A549 (cell line): ENCODE measurements around the gene MMP24OS. TPM values are rescaled to one million over a fixed set of nuclear protein-coding genes. Genes with fewer than 3 reads are reported as not detected.
A peak's percentile ranks its signal among the peaks of the same experiment; 100 is the strongest.

Experiments used
- ATAC-seq, 2 experiments: fragments of 200-7000 bp in 1 of 2; fragments of >200 bp in 1 of 2; cut with Nextera tagmentation in 1 of 2; cut with Tn5 transposase in 1 of 2; 3 replicates each; pipeline versions ENCODE4 v1.8.0 to v1.9.1; 2018 to 2020; ENCODE audit warnings: mild to moderate bottlenecking in 1 of 2, moderate library complexity in 1 of 2
- CTCF ChIA-PET: fragments of 300-600 bp; sonication (Branson Sonifier 250); formaldehyde crosslinking; extraction: SDS; loops from one replicate; lab custom pipeline; 2021; ENCODE audit warnings: antibody characterized with exemption, inconsistent platforms; lab: Yijun Ruan, JAX
- POLR2A ChIA-PET: fragments of 350-600 bp; formaldehyde crosslinking; extraction: SDS; loops from one replicate; lab custom pipeline; 2021; ENCODE audit warnings: antibody characterized with exemption, inconsistent platforms; lab: Yijun Ruan, JAX
- DNase-seq, 2 experiments: peaks; one replicate each; pipeline versions ENCODE4 v3.0.0 to v3.0.0-alpha.2; 2011 to 2016; ENCODE audit warnings: low read depth in 1 of 2, low spot score in 1 of 2
- FAIRE-seq: peaks from 2 replicates; lab custom pipeline; 2011; peaks lifted over from hg19 to GRCh38; lab: Jason Lieb, UNC
- H3K27ac ChIP-seq, 2 experiments: fragments of >200 bp; sonication (Bioruptor Twin); formaldehyde crosslinking; 3 replicates each; pipeline ENCODE4 v1.5.1; 2016 to 2017
- H3K4me1 ChIP-seq: fragments of >200 bp; sonication (Bioruptor Twin); formaldehyde crosslinking; 3 replicates; pipeline ENCODE4 v1.6.1; 2016
- H3K4me2 ChIP-seq: fragments of >200 bp; sonication (Bioruptor Twin); formaldehyde crosslinking; 3 replicates; pipeline ENCODE4 v1.6.1; 2016
- H3K4me3 ChIP-seq: fragments of >200 bp; sonication (Bioruptor Twin); formaldehyde crosslinking; 3 replicates; pipeline ENCODE4 v1.5.1; 2016
- H3K9me3 ChIP-seq: fragments of >200 bp; sonication (Bioruptor Twin); formaldehyde crosslinking; 3 replicates; pipeline ENCODE4 v1.6.1; 2016
- BCL3 ChIP-seq: fragments of >200 bp; sonication (Bioruptor Twin); formaldehyde crosslinking; IDR thresholded peaks from 3 replicates; pipeline ENCODE4 v1.6.1; 2016
- BHLHE40 ChIP-seq: IDR thresholded peaks from 2 replicates; pipeline ENCODE4 v1.6.1; 2012; ENCODE audit warnings: low read depth, low read length, inconsistent platforms
- CBX2 ChIP-seq: fragments of 200-600 bp; sonication (generic); IDR thresholded peaks from 2 replicates; pipeline ENCODE4 v1.6.1; 2016; ENCODE audit warnings: low read depth, mild to moderate bottlenecking, borderline replicate concordance
- CBX8 ChIP-seq: fragments of 200-600 bp; sonication (generic); IDR thresholded peaks from 2 replicates; pipeline ENCODE4 v1.6.1; 2016
- CEBPB ChIP-seq, 2 experiments: fragments of >200 bp in 1 of 2; sonication (Bioruptor Twin) in 1 of 2; formaldehyde crosslinking in 1 of 2; IDR thresholded peaks; 2 replicates each; pipeline ENCODE4 v1.6.1; 2012 to 2016
- CHD2 ChIP-seq: fragments of 150-350 bp; IDR thresholded peaks from 2 replicates; pipeline ENCODE4 v1.6.1; 2014; ENCODE audit warnings: low read length; ENCODE audit not compliant: partially characterized antibody
- CHD4 ChIP-seq: fragments of 200-600 bp; sonication (generic); IDR thresholded peaks from 2 replicates; pipeline ENCODE4 v1.6.1; 2016; ENCODE audit warnings: antibody characterized with exemption, mild to moderate bottlenecking, borderline replicate concordance
- E2F6 ChIP-seq: IDR thresholded peaks from 2 replicates; pipeline ENCODE4 v1.6.1; 2012; ENCODE audit warnings: low read depth, borderline replicate concordance
- EHMT2 ChIP-seq: fragments of 200-600 bp; sonication (generic); IDR thresholded peaks from 2 replicates; pipeline ENCODE4 v1.6.1; 2016; ENCODE audit warnings: antibody characterized with exemption, low read depth, mild to moderate bottlenecking, moderate library complexity
- FOSB ChIP-seq: fragments of 250-450 bp; sonication (Bioruptor Pico); IDR thresholded peaks from 2 replicates; pipeline ENCODE4 v1.5.0; 2020; ENCODE audit warnings: mild to moderate bottlenecking, moderate library complexity
- FOSL2 ChIP-seq, 2 experiments: fragments of 450-650 bp in 1 of 2; fragments of >200 bp in 1 of 2; sonication (Bioruptor Twin) in 1 of 2; formaldehyde crosslinking; IDR thresholded peaks; 2 replicates each; pipeline versions ENCODE4 v1.5.0 to v1.6.1; 2016 to 2020; ENCODE audit warnings: mild to moderate bottlenecking in 1 of 2, moderate library complexity in 1 of 2
- HES2 ChIP-seq: fragments of >200 bp; sonication (Bioruptor Twin); formaldehyde crosslinking; IDR thresholded peaks from 2 replicates; pipeline ENCODE4 v1.6.1; 2016
- HOXA7 ChIP-seq: fragments of 250-450 bp; sonication (Bioruptor Pico); IDR thresholded peaks from 2 replicates; pipeline ENCODE4 v1.5.0; 2020; ENCODE audit warnings: mild to moderate bottlenecking, moderate library complexity
- HOXB13 ChIP-seq: fragments of 250-450 bp; sonication (Bioruptor Pico); IDR thresholded peaks from 2 replicates; pipeline ENCODE4 v1.5.0; 2020; ENCODE audit warnings: low read depth, mild to moderate bottlenecking, moderate library complexity
- HOXB5 ChIP-seq: fragments of 250-450 bp; sonication (Bioruptor Pico); IDR thresholded peaks from 2 replicates; pipeline ENCODE4 v1.5.0; 2020; ENCODE audit warnings: mild to moderate bottlenecking, moderate library complexity
- JUN ChIP-seq, 2 experiments: fragments of >200 bp; sonication (Bioruptor Twin); formaldehyde crosslinking; IDR thresholded peaks; 2 replicates in 1 of 2; 3 replicates in 1 of 2; pipeline ENCODE4 v1.6.1; 2016 to 2017
- JUNB ChIP-seq: fragments of >200 bp; sonication (Bioruptor Twin); formaldehyde crosslinking; IDR thresholded peaks from 2 replicates; pipeline ENCODE4 v1.6.1; 2016
- MAFK ChIP-seq: fragments of 450-650 bp; IDR thresholded peaks from 2 replicates; pipeline ENCODE4 v1.6.1; 2014; ENCODE audit not compliant: partially characterized antibody
- MAZ ChIP-seq: fragments of 150-350 bp; IDR thresholded peaks from 2 replicates; pipeline ENCODE4 v1.6.1; 2014; ENCODE audit warnings: antibody characterized with exemption, low read depth, low read length, borderline replicate concordance
- MYC ChIP-seq: IDR thresholded peaks from 2 replicates; pipeline ENCODE4 v1.6.1; 2012; ENCODE audit warnings: mild to moderate bottlenecking, inconsistent platforms, low read length, improper control_type of control experiment, borderline replicate concordance
- NFE2L2 ChIP-seq: fragments of 150-350 bp; conservative IDR thresholded peaks from 2 replicates; pipeline ENCODE4 v1.6.1; 2014; ENCODE audit warnings: low read length
- PHF8 ChIP-seq: fragments of 200-600 bp; sonication (generic); IDR thresholded peaks from 2 replicates; pipeline ENCODE4 v1.6.1; 2016; ENCODE audit warnings: low read depth, mild to moderate bottlenecking, antibody characterized with exemption, moderate library complexity, borderline replicate concordance
- POLR2A ChIP-seq: IDR thresholded peaks from 2 replicates; pipeline ENCODE4 v1.6.1; 2012; ENCODE audit warnings: mild to moderate bottlenecking, low read length
- POLR2AphosphoS2 ChIP-seq: conservative IDR thresholded peaks from 2 replicates; pipeline ENCODE4 v1.6.1; 2012; ENCODE audit warnings: low read length, improper control_type of control experiment, inconsistent platforms
- RCOR1 ChIP-seq: fragments of 150-350 bp; IDR thresholded peaks from 2 replicates; pipeline ENCODE4 v1.6.1; 2014; ENCODE audit warnings: antibody characterized with exemption, low read length, low read depth
- RFX5 ChIP-seq: fragments of 450-650 bp; IDR thresholded peaks from 2 replicates; pipeline ENCODE4 v1.7.1; 2014; ENCODE audit warnings: antibody characterized with exemption, mild to moderate bottlenecking, moderate library complexity
- RNF2 ChIP-seq: fragments of 200-600 bp; sonication (generic); IDR thresholded peaks from 2 replicates; pipeline ENCODE4 v1.6.1; 2016; ENCODE audit warnings: low read depth, mild to moderate bottlenecking, antibody characterized with exemption, moderate library complexity, borderline replicate concordance
- SREBF2 ChIP-seq: fragments of 450-650 bp; IDR thresholded peaks from 2 replicates; pipeline ENCODE4 v1.6.1; 2014; ENCODE audit warnings: mild to moderate bottlenecking, moderate library complexity
- TFCP2L1 ChIP-seq: fragments of 250-450 bp; sonication (Bioruptor Pico); IDR thresholded peaks from 2 replicates; pipeline ENCODE4 v1.5.0; 2021; ENCODE audit warnings: mild to moderate bottlenecking
- USF2 ChIP-seq: fragments of 450-650 bp; IDR thresholded peaks from 2 replicates; pipeline ENCODE4 v1.6.1; 2014; ENCODE audit warnings: antibody characterized with exemption
- ZSCAN20 ChIP-seq: fragments of 250-450 bp; sonication (Bioruptor Pico); IDR thresholded peaks from 2 replicates; pipeline ENCODE4 v1.8.0; 2022; ENCODE audit warnings: mild to moderate bottlenecking, moderate library complexity
- WGBS: methylation state at CpG from one replicate; pipeline ENCODE4 v1.1.6; 2017; ENCODE audit errors: missing lambda C conversion rate; 5-methylcytosine and 5-hydroxymethylcytosine counted together
- polyA plus RNA-seq, 4 experiments: library from polyadenylated mRNA; depleted of rRNA in 3 of 4; stranded (reverse); fragments of >200 nt; fragmentation: RNase III in 1 of 4; extraction: RNeasy Plus Mini Kit Qiagen cat#74134 plus additional on column Dnase treatment in 1 of 4; gene quantifications; 2 replicates in 3 of 4; 3 replicates in 1 of 4; pipeline ENCODE4 v1.2.3, GENCODE V29; 2011 to 2017
- TF ChIP-seq, protein P1 (sequence below): fragments of 200-600 bp; sonication (generic); IDR thresholded peaks from 2 replicates; pipeline ENCODE4 v1.6.1; 2016; ENCODE audit warnings: antibody characterized with exemption, mild to moderate bottlenecking, moderate library complexity
- TF ChIP-seq, protein P2 (sequence below): fragments of 250-450 bp; sonication (Bioruptor Pico); IDR thresholded peaks from 2 replicates; pipeline ENCODE4 v1.5.0; 2020; ENCODE audit warnings: low read depth, mild to moderate bottlenecking, moderate library complexity

Gene MMP24OS
- polyA plus RNA-seq, 2 of the 4 experiments (the other 2 are of a cell fraction), result 13.6 to 40.5 TPM

DNA sequence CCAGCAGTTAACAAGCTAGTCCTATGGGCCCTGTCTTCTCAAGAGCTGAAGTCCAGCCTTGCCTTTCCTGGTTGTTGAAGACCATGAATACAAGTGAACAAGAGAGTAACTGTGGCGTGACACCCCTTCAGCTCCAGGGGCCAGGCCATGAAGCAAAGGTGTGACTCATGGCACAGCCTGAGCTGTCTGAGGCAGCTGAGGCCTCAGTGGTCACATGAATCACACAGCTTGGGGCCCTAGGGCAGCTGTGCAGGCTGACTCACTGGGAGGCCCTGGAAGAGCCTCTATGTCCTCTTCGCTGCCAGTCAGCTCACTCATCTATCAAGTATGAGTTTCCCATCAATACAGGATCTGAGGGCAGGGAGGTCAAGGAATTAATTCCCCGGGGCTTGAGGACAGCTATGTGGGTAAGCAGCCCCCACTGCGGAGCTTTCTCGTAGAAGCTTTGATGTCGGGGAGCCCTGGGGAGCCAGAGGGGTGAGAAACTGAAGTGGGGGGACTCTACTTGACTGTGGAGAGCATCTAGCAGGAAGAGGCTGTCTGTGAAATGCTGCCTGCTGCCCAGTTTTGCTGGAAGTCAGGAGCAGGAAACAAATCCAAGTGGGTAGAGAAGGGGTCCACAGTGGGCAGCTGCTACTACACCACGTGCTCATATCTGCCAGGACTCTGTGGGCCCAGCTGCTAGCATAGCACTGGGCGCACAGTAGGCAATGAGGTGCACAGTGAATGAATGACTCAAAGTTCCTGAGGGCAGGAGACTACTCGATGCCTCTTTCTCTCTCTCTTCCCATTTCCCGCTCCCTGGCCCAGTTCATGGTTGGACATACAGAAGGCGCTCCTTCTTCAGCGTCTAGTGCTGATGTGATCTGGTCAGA, 28.0 kb upstream of the MMP24OS start:
- DNase-seq (peak; percentile 95 to 98), FAIRE-seq (peak; percentile 51), ATAC-seq (peak; percentile 83 to 89)
- Histone ChIP-seq H3K4me2 (peak overlapping the region; percentile 63), H3K27ac (peak overlapping the region; percentile 95 to 96), H3K9me3 (no peaks in the 10 kb centered on the region), H3K4me1 (peaks cover 82% of the 10 kb centered on the region), H3K4me3 (no peak overlapping the region; the same call in 2 of the 3 replicates)
- 24% methylated on average over 12 of the region's 12 CpGs for WGBS
- ChIA-PET CTCF (interaction anchor here (0.7 to 14.7 kb wide), 23 partner anchors 8 to 470 kb away, joined by 3 to 267 read pairs (median 17); partner anchors contain the start of genes CEP250, FAM83C, GDF5 and MMP24OS), POLR2A (interaction anchor here (0.7 to 3.1 kb wide), 8 partner anchors 9 to 149 kb away, joined by 3 to 11 read pairs (median 4); partner anchors contain the start of genes CEP250, EIF6 and MMP24OS)
- TF ChIP-seq CBX2, result no peak
- no peak for TF ChIP-seq TFCP2L1 (CRISPR knock-in tag)
- no peak for TF ChIP-seq BHLHE40
- no peak for TF ChIP-seq RNF2
- TF ChIP-seq USF2, result peak; percentile 71
- TF ChIP-seq PHF8, result no peak
- TF ChIP-seq POLR2A, result no peak
- peak; percentile 99 for TF ChIP-seq FOSL2 (IDR thresholded peaks at IDR 0.05)
- peak; percentile 100 for TF ChIP-seq FOSL2 (CRISPR knock-in tag; IDR thresholded peaks at IDR 0.05)
- TF ChIP-seq JUN (IDR thresholded peaks at IDR 0.05), result peak; percentile 95 to 96
- TF ChIP-seq E2F6, result peak; percentile 86
- peak; percentile 11; the same call in 1 of the 2 replicates for TF ChIP-seq MYC
- TF ChIP-seq CHD4, result no peak
- peak; percentile 64 for TF ChIP-seq HOXB5 (CRISPR knock-in tag)
- TF ChIP-seq MAFK, result peak; percentile 21
- no peak for TF ChIP-seq MAZ
- no peak for TF ChIP-seq CBX8
- TF ChIP-seq RCOR1, result no peak
- TF ChIP-seq NFE2L2, result no peak
- TF ChIP-seq HOXB13 (CRISPR knock-in tag), result peak; percentile 52; the same call in 1 of the 2 replicates
- no peak for TF ChIP-seq RFX5
- no peak for TF ChIP-seq EHMT2
- TF ChIP-seq FOSB (CRISPR knock-in tag), result no peak; the same call in 1 of the 2 replicates
- peak; percentile 98 for TF ChIP-seq JUNB
- no peak for TF ChIP-seq SREBF2
- TF ChIP-seq, protein P1, sequence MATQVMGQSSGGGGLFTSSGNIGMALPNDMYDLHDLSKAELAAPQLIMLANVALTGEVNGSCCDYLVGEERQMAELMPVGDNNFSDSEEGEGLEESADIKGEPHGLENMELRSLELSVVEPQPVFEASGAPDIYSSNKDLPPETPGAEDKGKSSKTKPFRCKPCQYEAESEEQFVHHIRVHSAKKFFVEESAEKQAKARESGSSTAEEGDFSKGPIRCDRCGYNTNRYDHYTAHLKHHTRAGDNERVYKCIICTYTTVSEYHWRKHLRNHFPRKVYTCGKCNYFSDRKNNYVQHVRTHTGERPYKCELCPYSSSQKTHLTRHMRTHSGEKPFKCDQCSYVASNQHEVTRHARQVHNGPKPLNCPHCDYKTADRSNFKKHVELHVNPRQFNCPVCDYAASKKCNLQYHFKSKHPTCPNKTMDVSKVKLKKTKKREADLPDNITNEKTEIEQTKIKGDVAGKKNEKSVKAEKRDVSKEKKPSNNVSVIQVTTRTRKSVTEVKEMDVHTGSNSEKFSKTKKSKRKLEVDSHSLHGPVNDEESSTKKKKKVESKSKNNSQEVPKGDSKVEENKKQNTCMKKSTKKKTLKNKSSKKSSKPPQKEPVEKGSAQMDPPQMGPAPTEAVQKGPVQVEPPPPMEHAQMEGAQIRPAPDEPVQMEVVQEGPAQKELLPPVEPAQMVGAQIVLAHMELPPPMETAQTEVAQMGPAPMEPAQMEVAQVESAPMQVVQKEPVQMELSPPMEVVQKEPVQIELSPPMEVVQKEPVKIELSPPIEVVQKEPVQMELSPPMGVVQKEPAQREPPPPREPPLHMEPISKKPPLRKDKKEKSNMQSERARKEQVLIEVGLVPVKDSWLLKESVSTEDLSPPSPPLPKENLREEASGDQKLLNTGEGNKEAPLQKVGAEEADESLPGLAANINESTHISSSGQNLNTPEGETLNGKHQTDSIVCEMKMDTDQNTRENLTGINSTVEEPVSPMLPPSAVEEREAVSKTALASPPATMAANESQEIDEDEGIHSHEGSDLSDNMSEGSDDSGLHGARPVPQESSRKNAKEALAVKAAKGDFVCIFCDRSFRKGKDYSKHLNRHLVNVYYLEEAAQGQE, result no peak
- peak in 1 of 2 experiments; percentile 76; a peak in 2 of 4 replicates for TF ChIP-seq CEBPB (IDR thresholded peaks at IDR 0.05)
- TF ChIP-seq HES2, result no peak
- no peak for TF ChIP-seq POLR2AphosphoS2
- no peak for TF ChIP-seq HOXA7 (CRISPR knock-in tag)
- TF ChIP-seq BCL3, result peak; percentile 85; the same call in 2 of the 3 replicates
- TF ChIP-seq CHD2, result no peak
- TF ChIP-seq ZSCAN20 (CRISPR knock-in tag), result no peak
- TF ChIP-seq, protein P2, sequence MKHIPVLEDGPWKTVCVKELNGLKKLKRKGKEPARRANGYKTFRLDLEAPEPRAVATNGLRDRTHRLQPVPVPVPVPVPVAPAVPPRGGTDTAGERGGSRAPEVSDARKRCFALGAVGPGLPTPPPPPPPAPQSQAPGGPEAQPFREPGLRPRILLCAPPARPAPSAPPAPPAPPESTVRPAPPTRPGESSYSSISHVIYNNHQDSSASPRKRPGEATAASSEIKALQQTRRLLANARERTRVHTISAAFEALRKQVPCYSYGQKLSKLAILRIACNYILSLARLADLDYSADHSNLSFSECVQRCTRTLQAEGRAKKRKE (CRISPR knock-in tag), result peak; percentile 96; the same call in 1 of the 2 replicates
